Measurements from ENCODE around the gene RPS15.
A peak's percentile ranks its signal among the peaks of the same experiment; 100 is the strongest.
"Not testable (repeated sequence)": the region's sequence is repeated elsewhere in the genome, so short reads cannot be mapped to it uniquely, and the experiment has no call there.

The RPS15 gene

GRCh38 chr19:1411255-1412191 lies 26.7 kb upstream of the RPS15 start:
- Mint-ChIP-seq H3K4me1 (peaks cover 67% of the 10 kb centered on the region), H3K27me3 (no peaks in the 10 kb centered on the region), H3K27ac (peak overlapping the region; percentile 77), H3K4me3 (peak overlapping the region; percentile 97), H3K9me3 (no peaks in the 10 kb centered on the region), H3K36me3 (peaks cover 9% of the 10 kb centered on the region)

DNA sequence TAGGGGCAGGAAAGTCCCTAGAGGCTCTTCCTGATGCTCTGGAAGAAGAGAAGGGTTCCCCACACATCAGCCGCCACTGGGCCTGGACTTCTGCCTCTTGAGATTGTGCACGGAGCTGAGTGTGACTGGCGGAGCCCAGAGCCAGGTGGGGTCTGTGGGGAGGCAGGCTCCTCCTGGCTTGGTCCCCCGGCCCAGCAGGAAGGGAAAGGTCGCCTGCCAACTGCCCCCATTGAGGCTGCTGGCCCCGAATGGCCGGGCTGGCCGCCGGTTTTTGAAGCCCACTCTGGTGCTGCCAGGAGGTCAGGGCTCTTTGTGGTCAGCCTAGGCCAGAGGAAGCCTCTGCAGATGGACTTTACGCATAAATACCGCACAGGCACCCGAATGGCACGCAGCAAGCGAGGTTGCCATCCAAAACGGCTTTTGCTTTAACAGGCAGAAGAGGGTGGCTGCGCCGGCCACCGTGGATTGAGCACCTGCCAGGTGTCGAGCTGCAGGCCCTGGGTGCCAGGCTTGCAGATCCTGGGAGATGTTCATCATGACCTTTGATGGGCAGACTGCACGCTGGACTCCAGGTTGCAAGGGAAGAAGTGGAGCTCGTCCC lies 25.8 kb upstream of the RPS15 start:
- Mint-ChIP-seq H3K9me3 (no peaks in the 10 kb centered on the region), H3K4me1 (peaks cover 71% of the 10 kb centered on the region), H3K4me3 (no peak overlapping the region), H3K27ac (peak overlapping the region; percentile 30), H3K27me3 (no peaks in the 10 kb centered on the region), H3K36me3 (peaks cover 9% of the 10 kb centered on the region)

- Mint-ChIP-seq H3K27ac (peak overlapping the region; percentile 85), H3K4me3 (no peak overlapping the region), H3K36me3 (peaks cover 9% of the 10 kb centered on the region)
Measured at GRCh38 chr19:1412995-1413800, 25.0 kb upstream of the RPS15 start.

DNA sequence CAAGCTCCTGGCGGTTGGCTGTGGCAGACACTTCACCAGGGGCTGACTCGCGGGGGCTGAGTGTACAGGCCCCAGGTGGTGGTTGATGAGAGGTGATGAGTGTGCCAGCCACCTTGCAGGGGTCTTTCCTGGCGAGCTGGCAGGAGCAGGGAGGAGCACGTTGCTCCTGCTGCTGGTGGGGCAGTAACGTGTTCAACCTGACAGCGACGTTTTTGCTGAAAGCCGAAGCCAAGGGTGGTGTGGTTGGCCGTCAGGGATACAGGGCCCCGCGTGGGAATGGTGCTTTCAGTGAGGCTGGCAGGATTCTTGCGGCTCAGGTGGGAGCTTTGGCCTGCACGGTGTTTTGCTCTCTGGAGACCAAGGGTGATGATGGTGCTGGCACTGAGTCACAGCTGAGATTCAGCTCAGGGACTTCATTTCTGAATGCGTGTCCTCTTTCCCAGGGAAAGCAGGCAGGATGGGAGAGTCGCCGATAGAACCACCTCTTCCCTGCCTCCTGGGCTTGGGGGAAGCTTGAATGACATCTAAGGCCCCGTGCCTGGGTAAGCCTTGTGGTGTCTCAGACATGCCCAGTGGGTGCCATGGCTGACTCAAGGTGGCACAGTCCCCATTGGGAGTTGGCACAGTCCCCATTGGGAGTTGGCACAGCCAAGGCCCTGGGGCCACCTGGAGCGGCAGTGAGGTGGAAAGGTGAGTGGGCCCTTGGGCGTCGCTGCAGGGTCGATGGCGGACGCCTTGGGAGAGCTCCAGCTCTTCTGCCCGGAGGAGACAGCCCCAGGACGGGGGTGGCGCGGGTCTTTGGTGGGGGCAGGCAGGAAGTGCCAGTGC lies 22.0 kb upstream of the RPS15 start:
- H3K27ac Mint-ChIP-seq = peak overlapping the region; percentile 62
- peaks cover 50% of the 10 kb centered on the region for H3K4me1 Mint-ChIP-seq
- H3K4me3 Mint-ChIP-seq = peak overlapping the region; percentile 42
- H3K27me3 Mint-ChIP-seq = no peaks in the 10 kb centered on the region
- H3K36me3 Mint-ChIP-seq = peaks cover 9% of the 10 kb centered on the region
- no peaks in the 10 kb centered on the region for H3K9me3 Mint-ChIP-seq

More at GRCh38 chr19:1412995-1413800, 25.0 kb upstream of the RPS15 start:
- Mint-ChIP-seq H3K4me1 (peaks cover 74% of the 10 kb centered on the region), H3K27me3 (no peaks in the 10 kb centered on the region), H3K9me3 (no peaks in the 10 kb centered on the region)

DNA sequence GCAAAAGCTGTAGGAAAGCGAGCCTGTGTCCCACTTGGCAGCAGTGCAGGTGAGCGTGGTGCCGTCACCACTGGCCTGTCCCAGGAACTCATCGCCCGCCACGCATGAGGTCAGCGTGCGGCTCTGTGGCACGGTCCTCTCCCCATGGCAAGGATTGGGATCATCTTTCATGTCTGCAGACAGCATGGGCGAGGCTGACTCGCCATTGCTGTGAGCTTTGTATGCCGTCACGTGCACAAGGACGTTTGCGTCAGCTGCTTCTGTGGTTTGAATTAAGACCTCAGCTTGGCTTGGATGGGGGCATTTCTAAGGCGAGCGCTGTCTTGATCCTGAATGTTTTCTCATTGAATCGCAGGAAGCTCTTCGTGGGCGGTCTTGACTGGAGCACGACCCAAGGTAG lies 21.1 kb upstream of the RPS15 start:
- Mint-ChIP-seq H3K27ac (peak overlapping the region; percentile 70), H3K4me1 (peaks cover 40% of the 10 kb centered on the region)

DNA sequence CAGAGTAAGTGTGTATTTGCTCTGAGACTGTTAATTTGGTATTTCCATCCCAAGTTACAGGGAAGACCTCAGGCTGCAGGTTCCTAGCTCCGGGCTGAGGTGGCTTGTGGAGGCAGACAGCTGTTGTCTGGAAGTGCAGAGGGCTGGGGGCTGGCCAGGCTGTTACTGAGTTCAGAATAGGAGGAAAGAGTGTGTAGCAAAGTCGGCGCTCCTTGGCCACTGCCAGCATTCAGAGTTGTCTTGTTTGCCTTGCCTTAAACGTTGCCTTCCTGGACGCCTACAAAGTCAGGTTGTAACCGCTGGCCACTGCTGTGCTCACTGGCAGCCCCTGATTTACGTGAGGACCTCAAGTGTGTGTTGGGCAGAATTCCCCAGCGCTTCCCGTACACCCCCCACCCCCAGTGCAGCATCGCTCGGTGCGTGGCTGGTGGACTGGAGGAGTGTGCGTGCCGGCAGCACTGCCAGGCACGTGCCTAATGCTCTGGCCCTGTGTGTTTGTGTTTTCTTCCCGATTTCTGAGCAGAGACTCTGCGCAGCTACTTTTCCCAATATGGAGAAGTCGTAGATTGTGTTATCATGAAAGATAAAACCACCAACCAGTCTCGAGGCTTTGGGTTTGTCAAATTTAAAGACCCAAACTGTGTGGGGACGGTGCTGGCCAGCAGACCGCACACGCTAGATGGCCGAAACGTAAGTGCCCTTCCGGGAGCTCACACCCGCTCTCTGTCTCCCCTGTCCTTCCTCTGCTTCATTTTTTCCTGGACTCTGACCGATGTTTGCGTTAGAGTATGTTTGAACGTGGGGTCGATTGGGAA lies 20.3 kb upstream of the RPS15 start:
- no peaks in the 10 kb centered on the region for H3K9me3 Mint-ChIP-seq
- H3K36me3 Mint-ChIP-seq = peaks cover 6% of the 10 kb centered on the region
- peaks cover 40% of the 10 kb centered on the region for H3K4me1 Mint-ChIP-seq
- no peaks in the 10 kb centered on the region for H3K27me3 Mint-ChIP-seq
- peak overlapping the region; percentile 7 for H3K4me3 Mint-ChIP-seq
- H3K27ac Mint-ChIP-seq = peak overlapping the region; percentile 70

More for the DNA sequence above, 21.1 kb upstream of the RPS15 start:
- H3K4me3 Mint-ChIP-seq = peak overlapping the region; percentile 7
- no peaks in the 10 kb centered on the region for H3K27me3 Mint-ChIP-seq
- no peaks in the 10 kb centered on the region for H3K9me3 Mint-ChIP-seq
- peaks cover 6% of the 10 kb centered on the region for H3K36me3 Mint-ChIP-seq

DNA sequence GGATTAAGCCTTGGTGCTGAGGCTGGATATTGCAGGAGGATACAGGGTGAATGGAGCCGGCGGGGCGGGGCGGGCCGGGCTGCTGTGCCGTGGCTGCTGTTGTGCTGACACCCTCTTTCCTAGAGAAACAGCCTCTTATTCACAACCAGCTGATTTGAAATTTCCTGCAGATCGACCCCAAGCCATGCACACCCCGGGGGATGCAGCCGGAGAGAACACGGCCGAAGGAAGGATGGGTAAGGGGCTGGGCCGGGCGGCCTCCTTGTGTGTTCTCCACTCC lies 19.8 kb upstream of the RPS15 start:
- H3K27ac Mint-ChIP-seq = no peak overlapping the region
- no peaks in the 10 kb centered on the region for H3K9me3 Mint-ChIP-seq
- peaks cover 35% of the 10 kb centered on the region for H3K4me1 Mint-ChIP-seq
- H3K27me3 Mint-ChIP-seq = no peaks in the 10 kb centered on the region
- peaks cover 10% of the 10 kb centered on the region for H3K36me3 Mint-ChIP-seq
- H3K4me3 Mint-ChIP-seq = no peak overlapping the region

DNA sequence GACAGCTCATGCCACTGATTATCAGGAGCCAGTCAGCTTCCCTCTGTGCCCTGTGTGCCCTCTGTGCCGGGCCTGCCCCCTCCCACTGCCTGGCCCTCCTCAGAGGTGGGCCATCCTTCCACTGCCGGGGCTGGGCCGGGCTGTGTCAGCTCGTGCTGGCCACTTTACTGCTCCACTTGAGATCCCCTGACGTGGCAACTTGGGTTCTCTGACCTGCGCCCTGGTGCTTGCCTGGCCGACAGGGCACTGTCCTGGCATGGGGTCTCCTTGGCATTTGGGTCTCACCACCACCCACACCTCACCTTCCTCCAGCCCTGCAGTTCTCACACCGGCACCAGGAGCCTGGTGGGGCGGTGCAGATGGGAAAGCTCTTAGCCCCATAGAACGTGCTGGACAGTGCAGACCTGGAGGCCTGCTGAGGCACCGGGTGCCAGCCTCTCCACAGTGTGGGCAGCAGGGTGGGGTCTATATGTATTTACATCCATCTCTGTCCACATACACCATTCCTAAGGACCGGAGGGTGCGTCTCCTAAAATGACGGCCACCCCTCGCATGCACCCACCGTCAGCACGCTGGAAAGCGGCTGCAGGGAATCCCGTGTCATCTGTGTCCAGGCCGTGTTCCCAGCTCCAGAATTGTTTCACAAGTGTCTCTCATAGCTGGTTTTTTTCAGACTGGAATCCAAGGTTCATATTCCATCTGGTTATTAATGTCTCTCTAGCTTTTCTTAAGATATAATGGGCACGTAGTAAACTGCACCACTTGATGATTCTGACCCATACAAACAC lies 19.1 kb upstream of the RPS15 start:
- H3K27ac Mint-ChIP-seq = no peak overlapping the region
- H3K4me1 Mint-ChIP-seq = peaks cover 28% of the 10 kb centered on the region
- no peaks in the 10 kb centered on the region for H3K27me3 Mint-ChIP-seq
- no peaks in the 10 kb centered on the region for H3K9me3 Mint-ChIP-seq
- no peak overlapping the region for H3K4me3 Mint-ChIP-seq
- peaks cover 10% of the 10 kb centered on the region for H3K36me3 Mint-ChIP-seq

DNA sequence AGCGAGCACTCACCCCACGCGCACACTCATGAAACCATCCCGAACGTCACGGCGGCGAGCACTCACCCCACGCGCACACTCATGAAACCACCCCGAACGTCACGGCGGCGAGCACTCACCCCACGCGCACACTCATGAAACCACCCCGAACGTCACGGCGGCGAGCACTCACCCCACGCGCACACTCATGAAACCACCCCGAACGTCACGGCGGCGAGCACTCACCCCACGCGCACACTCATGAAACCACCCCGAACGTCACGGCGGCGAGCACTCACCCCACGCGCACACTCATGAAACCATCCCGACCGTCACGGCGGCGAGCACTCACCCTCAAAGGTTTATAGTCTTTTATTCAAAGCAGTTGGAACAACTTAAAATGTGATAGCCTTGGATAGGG lies 18.1 kb upstream of the RPS15 start:
- Mint-ChIP-seq H3K36me3 (peaks cover 13% of the 10 kb centered on the region), H3K4me1 (peaks cover 21% of the 10 kb centered on the region)
- H3K4me3 Mint-ChIP-seq, H3K27me3 Mint-ChIP-seq, H3K27ac Mint-ChIP-seq, H3K9me3 Mint-ChIP-seq: not testable (repeated sequence)

DNA sequence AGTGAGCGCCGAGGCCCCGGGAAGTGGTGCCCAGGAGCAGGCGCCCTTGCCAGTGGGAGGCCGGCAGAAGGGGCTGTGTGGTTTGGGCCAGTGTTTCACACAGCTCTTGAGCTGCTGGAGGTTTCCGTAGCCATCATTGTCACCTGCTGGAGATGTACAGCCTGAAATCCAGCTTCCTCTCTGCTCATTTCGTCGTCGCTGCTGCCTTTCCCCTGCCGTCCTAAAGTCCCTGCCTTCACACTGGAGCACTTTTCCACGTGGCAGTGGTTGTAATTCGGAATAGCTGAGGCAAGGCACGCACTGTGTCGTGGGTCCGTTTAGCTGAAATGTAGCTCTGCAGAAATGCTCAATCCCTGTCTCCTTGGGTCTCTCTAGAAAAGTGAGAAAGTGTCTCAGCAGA lies 17.6 kb upstream of the RPS15 start:
- H3K27me3 Mint-ChIP-seq = no peaks in the 10 kb centered on the region
- H3K4me1 Mint-ChIP-seq = peaks cover 16% of the 10 kb centered on the region
- peaks cover 14% of the 10 kb centered on the region for H3K36me3 Mint-ChIP-seq
- no peaks in the 10 kb centered on the region for H3K9me3 Mint-ChIP-seq
- H3K4me3 Mint-ChIP-seq = no peak overlapping the region
- H3K27ac Mint-ChIP-seq = no peak overlapping the region

- H3K4me3 Mint-ChIP-seq = no peak overlapping the region
- H3K36me3 Mint-ChIP-seq = peaks cover 12% of the 10 kb centered on the region
- H3K27me3 Mint-ChIP-seq = no peaks in the 10 kb centered on the region
- H3K4me1 Mint-ChIP-seq = peaks cover 11% of the 10 kb centered on the region
- no peak overlapping the region for H3K27ac Mint-ChIP-seq
- H3K9me3 Mint-ChIP-seq = no peaks in the 10 kb centered on the region
Measured at GRCh38 chr19:1421218-1421957, 16.8 kb upstream of the RPS15 start.

- no peak overlapping the region for H3K4me3 Mint-ChIP-seq
- no peak overlapping the region for H3K27ac Mint-ChIP-seq
- no peaks in the 10 kb centered on the region for H3K9me3 Mint-ChIP-seq
- H3K36me3 Mint-ChIP-seq = peaks cover 12% of the 10 kb centered on the region
- peaks cover 6% of the 10 kb centered on the region for H3K4me1 Mint-ChIP-seq
- no peaks in the 10 kb centered on the region for H3K27me3 Mint-ChIP-seq
Measured at GRCh38 chr19:1421958-1422305, 16.3 kb upstream of the RPS15 start.

DNA sequence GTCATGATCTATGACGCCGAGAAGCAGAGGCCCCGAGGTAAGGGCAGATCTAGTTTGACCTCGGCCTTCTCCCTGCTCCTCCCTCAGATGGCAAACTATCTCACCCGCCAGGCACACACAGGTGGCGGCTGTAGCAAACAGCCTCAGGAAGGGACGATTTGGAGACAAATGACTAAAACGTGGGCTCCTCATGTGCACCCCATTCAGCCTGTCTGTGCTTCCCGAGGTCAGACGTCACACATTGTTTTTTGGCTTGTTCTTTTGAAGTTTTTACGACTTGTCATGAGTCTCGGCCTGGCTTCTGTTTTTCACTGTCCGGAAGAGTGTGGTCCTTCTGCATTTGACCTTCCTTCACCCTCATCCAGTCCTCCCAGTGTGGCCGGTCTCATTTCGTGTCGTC lies 15.8 kb upstream of the RPS15 start:
- no peaks in the 10 kb centered on the region for H3K9me3 Mint-ChIP-seq
- H3K36me3 Mint-ChIP-seq = peaks cover 12% of the 10 kb centered on the region
- H3K27me3 Mint-ChIP-seq = no peaks in the 10 kb centered on the region
- H3K4me1 Mint-ChIP-seq = peaks cover 4% of the 10 kb centered on the region
- H3K27ac Mint-ChIP-seq = no peak overlapping the region
- no peak overlapping the region for H3K4me3 Mint-ChIP-seq
